ENCODE measurements around the gene SLFNL1.

The SLFNL1 gene

GRCh38 chr1:41020109-41020576 is 1.4 kb downstream of the SLFNL1 start:
- DNase-seq (ENCODE audit: low read depth in 2 of 2) = no peak

- DNase-seq (ENCODE audit: low read depth in 2 of 2) = no peak
Measured at GRCh38 chr1:41019353-41019745, 2.2 kb downstream of the SLFNL1 start.

GRCh38 chr1:41018018-41018410 is 3.5 kb downstream of the SLFNL1 start:
- no peak for DNase-seq (ENCODE audit: low read depth in 2 of 2)

GRCh38 chr1:41017141-41018017 is 4.1 kb downstream of the SLFNL1 start:
- no peak for DNase-seq (ENCODE audit: low read depth in 2 of 2)

- no peak for DNase-seq (ENCODE audit: low read depth in 2 of 2)
Measured at GRCh38 chr1:41015897-41016470, 5.5 kb downstream of the SLFNL1 start.

- no peak for DNase-seq (ENCODE audit: low read depth in 2 of 2)
Measured at GRCh38 chr1:41015281-41015896, 6.1 kb downstream of the SLFNL1 start.

- DNase-seq (ENCODE audit: low read depth in 2 of 2) = no peak
Measured at GRCh38 chr1:41014871-41015270, 6.7 kb downstream of the SLFNL1 start.

- no peak for DNase-seq (ENCODE audit: low read depth in 2 of 2)
Measured at GRCh38 chr1:41013796-41014195, 7.7 kb downstream of the SLFNL1 start.

GRCh38 chr1:41013024-41013423 is 8.5 kb downstream of the SLFNL1 start:
- DNase-seq (ENCODE audit: low read depth in 2 of 2) = no peak

GRCh38 chr1:41010345-41010744 is 11.2 kb downstream of the SLFNL1 start:
- no peak for DNase-seq (ENCODE audit: low read depth in 2 of 2)

GRCh38 chr1:41009466-41009865 is 12.1 kb downstream of the SLFNL1 start:
- DNase-seq (ENCODE audit: low read depth in 2 of 2) = no peak

- DNase-seq (ENCODE audit: low read depth in 2 of 2) = no peak
Measured at GRCh38 chr1:41006942-41007865, 14.3 kb downstream of the SLFNL1 start.

- no peak for DNase-seq (ENCODE audit: low read depth in 2 of 2)
Measured at GRCh38 chr1:41005876-41006275, 15.6 kb downstream of the SLFNL1 start.

GRCh38 chr1:41003640-41004220 is 17.8 kb downstream of the SLFNL1 start:
- peak; percentile 98 to 99 for DNase-seq (ENCODE audit: low read depth in 2 of 2)

GRCh38 chr1:41003127-41003639 is 18.3 kb downstream of the SLFNL1 start:
- DNase-seq (ENCODE audit: low read depth in 2 of 2) = no peak

- DNase-seq (ENCODE audit: low read depth in 2 of 2) = no peak
Measured at GRCh38 chr1:40998668-40999067, 22.9 kb downstream of the SLFNL1 start.

GRCh38 chr1:40997096-40997495 is 24.4 kb downstream of the SLFNL1 start:
- no peak for DNase-seq (ENCODE audit: low read depth in 2 of 2)

GRCh38 chr1:40989066-40989465 is 32.5 kb downstream of the SLFNL1 start:
- DNase-seq (ENCODE audit: low read depth in 2 of 2) = no peak

- DNase-seq (ENCODE audit: low read depth in 2 of 2) = no peak
Measured at GRCh38 chr1:40988280-40988679, 33.2 kb downstream of the SLFNL1 start.

GRCh38 chr1:40987439-40988276 is 33.9 kb downstream of the SLFNL1 start:
- DNase-seq (ENCODE audit: low read depth in 2 of 2) = no peak
